D721Med (cell line): Measurements from ENCODE around the gene ZSCAN21.

ENCODE experiments used
- DNase-seq: peaks from one replicate; pipeline ENCODE4 v3.0.0; 2011; ENCODE audit warnings: low spot score; ENCODE audit not compliant: insufficient read length
- FAIRE-seq: peaks from 2 replicates; lab custom pipeline; 2011; peaks lifted over from hg19 to GRCh38; lab: Jason Lieb, UNC
- TF ChIP-seq, protein P1 (sequence below): IDR thresholded peaks from 2 replicates; pipeline ENCODE4 v1.5.1; 2012; ENCODE audit warnings: mild to moderate bottlenecking, control low read depth; ENCODE audit not compliant: insufficient read depth; ENCODE audit errors: missing control alignments

Gene ZSCAN21

GRCh38 chr7:100065452-100066186 lies 16.0 kb downstream of the ZSCAN21 start:
- FAIRE-seq (no peak), DNase-seq (no peak)
- TF ChIP-seq, protein P1, sequence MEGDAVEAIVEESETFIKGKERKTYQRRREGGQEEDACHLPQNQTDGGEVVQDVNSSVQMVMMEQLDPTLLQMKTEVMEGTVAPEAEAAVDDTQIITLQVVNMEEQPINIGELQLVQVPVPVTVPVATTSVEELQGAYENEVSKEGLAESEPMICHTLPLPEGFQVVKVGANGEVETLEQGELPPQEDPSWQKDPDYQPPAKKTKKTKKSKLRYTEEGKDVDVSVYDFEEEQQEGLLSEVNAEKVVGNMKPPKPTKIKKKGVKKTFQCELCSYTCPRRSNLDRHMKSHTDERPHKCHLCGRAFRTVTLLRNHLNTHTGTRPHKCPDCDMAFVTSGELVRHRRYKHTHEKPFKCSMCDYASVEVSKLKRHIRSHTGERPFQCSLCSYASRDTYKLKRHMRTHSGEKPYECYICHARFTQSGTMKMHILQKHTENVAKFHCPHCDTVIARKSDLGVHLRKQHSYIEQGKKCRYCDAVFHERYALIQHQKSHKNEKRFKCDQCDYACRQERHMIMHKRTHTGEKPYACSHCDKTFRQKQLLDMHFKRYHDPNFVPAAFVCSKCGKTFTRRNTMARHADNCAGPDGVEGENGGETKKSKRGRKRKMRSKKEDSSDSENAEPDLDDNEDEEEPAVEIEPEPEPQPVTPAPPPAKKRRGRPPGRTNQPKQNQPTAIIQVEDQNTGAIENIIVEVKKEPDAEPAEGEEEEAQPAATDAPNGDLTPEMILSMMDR: no peak

GRCh38 chr7:100066953-100067352 lies 17.4 kb downstream of the ZSCAN21 start:
- TF ChIP-seq, protein P1: no peak
- DNase-seq (no peak), FAIRE-seq (no peak)

DNA sequence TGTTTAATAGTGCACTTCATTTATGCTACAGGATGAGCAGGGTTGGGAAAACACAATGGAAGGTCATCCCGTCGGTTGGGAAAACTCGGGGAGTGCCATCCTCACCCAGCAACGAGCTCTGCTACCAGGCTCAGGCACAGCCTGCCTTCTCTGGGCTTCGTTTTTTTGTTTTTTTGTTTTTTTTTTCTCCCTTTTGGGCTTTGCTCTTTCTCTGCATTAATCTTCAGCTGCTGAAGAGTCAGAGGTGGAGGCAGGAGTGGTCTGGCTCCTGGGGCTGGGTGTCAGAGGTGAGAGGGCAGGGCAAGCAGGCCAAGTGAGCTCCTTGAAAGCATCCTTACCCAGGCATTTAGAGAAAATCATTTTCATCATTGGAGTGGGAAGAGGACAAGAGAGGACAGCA lies 20.4 kb downstream of the ZSCAN21 start:
- TF ChIP-seq, protein P1: no peak
- FAIRE-seq (no peak), DNase-seq (no peak)

DNA sequence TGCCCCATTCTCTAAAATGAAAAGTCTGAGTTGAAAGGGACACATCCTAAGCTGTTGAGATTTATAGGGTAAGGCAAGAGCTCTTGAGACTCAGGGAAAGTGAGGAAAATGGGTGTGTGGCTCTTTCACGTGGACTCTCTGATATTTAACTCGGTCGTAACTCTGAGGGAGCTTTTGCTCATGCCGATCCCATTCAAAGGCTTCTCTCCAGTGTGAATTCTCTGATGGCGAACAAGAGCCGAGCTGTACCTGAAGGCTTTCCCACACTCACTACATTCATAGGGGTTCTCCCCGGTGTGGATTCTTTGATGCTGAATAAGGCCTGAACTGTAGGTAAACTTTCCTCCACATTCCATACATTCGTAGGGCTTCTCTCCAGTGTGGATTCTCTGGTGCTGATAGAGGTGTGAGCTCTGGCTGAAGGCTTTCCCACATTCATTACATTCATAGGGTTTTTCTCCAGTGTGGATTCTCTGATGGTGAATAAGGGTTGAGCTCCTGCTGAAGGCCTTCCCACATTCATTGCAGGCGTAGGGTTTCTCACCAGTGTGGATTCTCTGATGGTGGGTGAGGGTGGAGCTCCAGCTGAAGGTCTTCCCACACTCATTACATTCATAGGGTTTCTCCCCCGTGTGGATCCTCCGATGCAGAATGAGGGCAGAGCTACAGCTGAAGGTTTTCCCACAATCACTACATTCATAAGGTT lies 21.6 kb downstream of the ZSCAN21 start:
- DNase-seq: no peak
- no peak for FAIRE-seq
- TF ChIP-seq, protein P1: no peak

GRCh38 chr7:100072462-100072861 lies 22.9 kb downstream of the ZSCAN21 start:
- TF ChIP-seq, protein P1: no peak
- DNase-seq: no peak
- no peak for FAIRE-seq

DNA sequence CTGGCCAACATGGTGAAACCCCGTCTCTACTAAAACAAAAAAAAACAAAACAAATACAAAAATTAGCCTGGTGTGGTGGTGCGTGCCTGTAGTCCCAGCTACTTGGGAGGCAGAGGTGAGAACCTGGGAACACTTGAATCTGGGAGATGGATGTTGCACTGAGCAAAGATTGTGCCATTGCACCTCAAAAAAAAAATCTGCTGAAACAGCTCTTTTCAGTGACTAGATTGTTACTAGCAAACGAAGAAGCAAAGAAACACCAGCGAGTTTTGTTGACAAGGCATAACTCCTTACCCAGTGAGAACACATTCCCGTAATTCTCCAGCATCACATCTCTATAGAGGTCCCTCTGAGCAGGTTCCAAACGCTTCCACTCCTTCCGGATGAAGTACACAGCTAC lies 25.3 kb downstream of the ZSCAN21 start:
- DNase-seq (no peak), FAIRE-seq (no peak)
- TF ChIP-seq, protein P1: no peak

GRCh38 chr7:100075418-100075817 lies 25.8 kb downstream of the ZSCAN21 start:
- TF ChIP-seq, protein P1: no peak
- DNase-seq (no peak), FAIRE-seq (no peak)
